CD14-positive monocyte (primary cell): ENCODE measurements around the gene TUBB. TPM values are rescaled to one million over a fixed set of nuclear protein-coding genes. Genes with fewer than 3 reads are reported as not detected.

Source experiments
- DNase-seq, 3 donors: peaks; one replicate each; pipeline ENCODE4 v3.0.0-alpha.2; 2011 to 2022
- H2AFZ ChIP-seq: 2 replicates; pipeline ENCODE4 v1.6.0; 2012; ENCODE audit warnings: mild to moderate bottlenecking, low read depth, low read length, inconsistent platforms; ENCODE audit not compliant: insufficient read depth, poor library complexity, severe bottlenecking
- H3K27ac ChIP-seq, 2 donors: 1 replicate in 1 of 2; 2 replicates in 1 of 2; pipeline ENCODE4 v1.5.1; 2012 to 2013; ENCODE audit warnings: low read length in 2 of 2, control low read depth in 1 of 2, inconsistent platforms in 1 of 2, low read depth in 1 of 2, mild to moderate bottlenecking in 1 of 2
- H3K27me3 ChIP-seq, 2 donors: one replicate each; pipeline versions ENCODE4 v1.6.0 to v1.6.1; 2011 to 2013; ENCODE audit warnings: low read length in 2 of 2; ENCODE audit not compliant: control insufficient read depth in 2 of 2, insufficient read depth in 2 of 2
- H3K36me3 ChIP-seq, 2 donors: replicated peaks in 1 of 2; 1 replicate in 1 of 2; 2 replicates in 1 of 2; pipeline versions ENCODE4 v1.5.1 to v1.6.1; 2012 to 2013; ENCODE audit warnings: low read length in 2 of 2, control low read depth in 1 of 2, inconsistent platforms in 1 of 2, mild to moderate bottlenecking in 1 of 2; ENCODE audit not compliant: insufficient read depth in 2 of 2, control insufficient read depth in 1 of 2
- H3K4me1 ChIP-seq, 2 donors: 1 replicate in 1 of 2; 2 replicates in 1 of 2; pipeline versions ENCODE4 v1.5.1 to v1.6.1; 2012 to 2013; ENCODE audit warnings: low read length in 2 of 2, control low read depth in 1 of 2, inconsistent platforms in 1 of 2, mild to moderate bottlenecking in 1 of 2, moderate library complexity in 1 of 2; ENCODE audit not compliant: insufficient read depth in 2 of 2, control insufficient read depth in 1 of 2
- H3K4me2 ChIP-seq: replicated peaks from 2 replicates; pipeline ENCODE3; 2012; ENCODE audit warnings: low read length, moderate library complexity, mild to moderate bottlenecking; ENCODE audit not compliant: poor library complexity, severe bottlenecking; ENCODE audit errors: extremely low read depth
- H3K4me3 ChIP-seq, 3 experiments: fragments of 200-600 bp in 1 of 3; sonication (generic) in 1 of 3; replicated peaks in 1 of 3; 1 replicate in 2 of 3; 2 replicates in 1 of 3; pipeline ENCODE4 v1.5.1; 2011 to 2013; ENCODE audit warnings: low read length in 3 of 3, mild to moderate bottlenecking in 3 of 3, control low read depth in 2 of 3, low read depth in 2 of 3, inconsistent platforms in 1 of 3, moderate library complexity in 1 of 3
- H3K79me2 ChIP-seq: 2 replicates; pipeline ENCODE4 v1.6.0; 2012; ENCODE audit warnings: mild to moderate bottlenecking, control low read depth, inconsistent platforms, low read length, moderate library complexity; ENCODE audit not compliant: insufficient read depth
- H3K9ac ChIP-seq: 2 replicates; pipeline ENCODE4 v1.6.0; 2017; ENCODE audit warnings: low read length, mild to moderate bottlenecking; ENCODE audit not compliant: insufficient read depth, poor library complexity, severe bottlenecking
- H3K9me3 ChIP-seq, 2 donors: replicated peaks in 1 of 2; 1 replicate in 1 of 2; 2 replicates in 1 of 2; pipeline versions ENCODE4 v1.5.1 to v1.6.1; 2012 to 2013; ENCODE audit warnings: low read length in 2 of 2, control low read depth in 1 of 2; ENCODE audit not compliant: control insufficient read depth in 1 of 2, insufficient read depth in 1 of 2
- H4K20me1 ChIP-seq: 2 replicates; pipeline ENCODE4 v1.6.0; 2012; ENCODE audit warnings: mild to moderate bottlenecking, low read length, control low read depth, moderate library complexity; ENCODE audit not compliant: insufficient read depth
- H3K27ac Mint-ChIP-seq, 7 donors: one replicate each; pipeline ENCODE4 v1.8.0; 2020; ENCODE audit warnings: mild to moderate bottlenecking in 7 of 7, mixed read lengths in 7 of 7, moderate library complexity in 6 of 7, inconsistent platforms in 2 of 7
- H3K27me3 Mint-ChIP-seq, 3 donors: one replicate each; pipeline ENCODE4 v1.8.0; 2021 to 2022; ENCODE audit warnings: low read depth in 3 of 3, mild to moderate bottlenecking in 3 of 3, mixed read lengths in 3 of 3, moderate library complexity in 3 of 3, inconsistent platforms in 1 of 3
- H3K36me3 Mint-ChIP-seq, 2 donors: one replicate each; pipeline ENCODE4 v1.8.0; 2020; ENCODE audit warnings: mixed read lengths in 2 of 2, inconsistent platforms in 1 of 2, mild to moderate bottlenecking in 1 of 2
- H3K4me1 Mint-ChIP-seq: one replicate; pipeline ENCODE4 v1.8.0; 2020; ENCODE audit warnings: mild to moderate bottlenecking, mixed read lengths
- H3K4me3 Mint-ChIP-seq, 2 donors: one replicate each; pipeline ENCODE4 v1.8.0; 2020; ENCODE audit warnings: mild to moderate bottlenecking in 2 of 2, mixed read lengths in 2 of 2, moderate library complexity in 1 of 2
- H3K9me3 Mint-ChIP-seq, 7 donors: one replicate each; pipeline ENCODE4 v1.8.0; 2020 to 2022; ENCODE audit warnings: mixed read lengths in 7 of 7, mild to moderate bottlenecking in 6 of 7, moderate library complexity in 6 of 7, inconsistent platforms in 2 of 7
- WGBS: methylation state at CpG from one replicate; pipeline ENCODE4 v1.1.5; 2013; ENCODE audit warnings: missing lambda C conversion rate; ENCODE audit not compliant: insufficient coverage; 5-methylcytosine and 5-hydroxymethylcytosine counted together
- intact Hi-C, 2 donors: fragments of 100-400 bp; cut with micrococcal nuclease; formaldehyde crosslinking; loops; one replicate each; pipeline versions ENCODE4 v1.15.0 to v1.15.1; 2023
- polyA plus RNA-seq, 3 donors: library from polyadenylated mRNA; depleted of rRNA in 1 of 3; unstranded in 2 of 3; stranded (reverse) in 1 of 3; fragments of 300-500 nt in 2 of 3; fragments of >200 nt in 1 of 3; fragmentation: Illumina TruSeq in 2 of 3; gene quantifications; 1 replicate in 2 of 3; 2 replicates in 1 of 3; pipeline ENCODE4 v1.2.3, GENCODE V29; 2012 to 2021
- TF ChIP-seq, protein P1 (sequence below): fragments of 200-600 bp; IDR thresholded peaks from one replicate; pipeline ENCODE4 v1.8.0; 2022; ENCODE audit warnings: antibody characterized with exemption, mild to moderate bottlenecking

TUBB gene
- polyA plus RNA-seq, 3 donors: 48.4 to 130 (median 57.0) TPM

DNA sequence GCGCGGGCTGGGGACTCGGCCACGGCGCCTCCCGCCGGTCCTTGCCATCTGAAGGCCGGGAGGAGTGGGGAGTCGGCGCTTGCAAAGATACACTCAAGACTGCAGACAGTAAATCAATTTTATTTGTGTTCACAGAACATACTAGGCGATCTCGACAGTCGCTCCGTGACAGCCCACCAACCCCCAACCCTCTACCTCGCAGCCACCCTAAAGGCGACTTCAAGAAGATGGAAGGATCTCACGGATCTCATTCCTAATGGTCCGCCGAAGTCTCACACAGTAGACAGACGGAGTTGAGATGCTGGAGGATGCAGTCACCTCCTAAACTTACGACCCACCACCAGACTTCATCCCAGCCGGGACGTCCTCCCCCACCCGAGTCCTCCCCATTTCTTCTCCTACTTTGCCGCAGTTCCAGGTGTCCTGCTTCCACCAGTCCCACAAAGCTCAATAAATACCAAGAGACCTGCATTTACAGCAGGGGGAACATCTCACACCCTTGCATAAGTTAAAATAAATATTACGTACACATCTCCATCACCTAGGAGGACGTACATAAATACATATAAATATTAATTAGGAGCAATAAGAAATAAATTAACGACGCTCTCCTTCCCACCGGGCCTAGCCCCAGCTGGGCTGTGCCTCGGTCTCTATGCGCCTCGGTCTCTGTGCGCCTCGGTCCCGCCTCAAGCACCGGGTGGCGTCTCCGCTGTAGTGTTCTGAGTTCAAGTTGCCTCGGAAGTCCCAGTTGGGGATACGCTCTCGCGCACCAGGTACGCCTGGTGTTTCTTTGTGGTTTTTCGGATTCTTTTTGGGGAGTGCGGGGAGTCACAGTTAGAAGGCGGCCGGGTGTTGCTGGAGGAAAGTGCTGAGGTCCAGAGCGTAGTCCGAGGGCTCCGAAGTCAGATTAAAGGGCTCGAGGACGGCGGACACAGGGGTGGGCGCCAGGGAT is 23.2 kb downstream of the TUBB start:
- WGBS: 2% methylated on average over 39 of the region's 55 CpGs
- no peaks in the 10 kb centered on the region for H3K9me3 ChIP-seq
- peaks cover 19 to 27% of the 10 kb centered on the region in 2 donors for H3K36me3 ChIP-seq
- peak overlapping the region; percentile 84 for H3K9ac ChIP-seq
- H3K9me3 Mint-ChIP-seq: peaks cover 0 to 3% (median 0%) of the 10 kb centered on the region in 7 donors
- H3K27ac Mint-ChIP-seq: peak overlapping the region; percentile 94 to 99 (median 97)
- DNase-seq: peak in 2 of 3 donors; percentile 26 to 59
- H4K20me1 ChIP-seq: peaks cover 46% of the 10 kb centered on the region
- intact Hi-C loops: loop anchor here (2.0 to 10.0 kb wide), 7 partner anchors 34 to 341 kb away; partner anchors contain the start of genes MRPS18B (in 1 of the 2) and PPP1R10 (in 1 of the 2)
- peak overlapping the region; percentile 64 to 87 for H3K27ac ChIP-seq
- H3K4me3 Mint-ChIP-seq: peak overlapping the region; percentile 99
- H3K79me2 ChIP-seq: peaks cover 43% of the 10 kb centered on the region
- H3K4me1 Mint-ChIP-seq: peaks cover 42% of the 10 kb centered on the region
- peak overlapping the region; percentile 96 for H3K4me2 ChIP-seq
- TF ChIP-seq, protein P1, sequence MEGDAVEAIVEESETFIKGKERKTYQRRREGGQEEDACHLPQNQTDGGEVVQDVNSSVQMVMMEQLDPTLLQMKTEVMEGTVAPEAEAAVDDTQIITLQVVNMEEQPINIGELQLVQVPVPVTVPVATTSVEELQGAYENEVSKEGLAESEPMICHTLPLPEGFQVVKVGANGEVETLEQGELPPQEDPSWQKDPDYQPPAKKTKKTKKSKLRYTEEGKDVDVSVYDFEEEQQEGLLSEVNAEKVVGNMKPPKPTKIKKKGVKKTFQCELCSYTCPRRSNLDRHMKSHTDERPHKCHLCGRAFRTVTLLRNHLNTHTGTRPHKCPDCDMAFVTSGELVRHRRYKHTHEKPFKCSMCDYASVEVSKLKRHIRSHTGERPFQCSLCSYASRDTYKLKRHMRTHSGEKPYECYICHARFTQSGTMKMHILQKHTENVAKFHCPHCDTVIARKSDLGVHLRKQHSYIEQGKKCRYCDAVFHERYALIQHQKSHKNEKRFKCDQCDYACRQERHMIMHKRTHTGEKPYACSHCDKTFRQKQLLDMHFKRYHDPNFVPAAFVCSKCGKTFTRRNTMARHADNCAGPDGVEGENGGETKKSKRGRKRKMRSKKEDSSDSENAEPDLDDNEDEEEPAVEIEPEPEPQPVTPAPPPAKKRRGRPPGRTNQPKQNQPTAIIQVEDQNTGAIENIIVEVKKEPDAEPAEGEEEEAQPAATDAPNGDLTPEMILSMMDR: no peak
- peaks cover 33 to 36% of the 10 kb centered on the region in 2 donors for H3K36me3 Mint-ChIP-seq
- peaks cover 6 to 12% (median 7%) of the 10 kb centered on the region in 3 donors for H3K27me3 Mint-ChIP-seq
- peaks cover 18 to 40% of the 10 kb centered on the region in 2 donors for H3K4me1 ChIP-seq
- peak overlapping the region; percentile 82 to 97 (median 90) for H3K4me3 ChIP-seq
- peak overlapping the region; percentile 64 for H2AFZ ChIP-seq
- H3K27me3 ChIP-seq: peaks cover 0 to 4% of the 10 kb centered on the region in 2 donors

DNA sequence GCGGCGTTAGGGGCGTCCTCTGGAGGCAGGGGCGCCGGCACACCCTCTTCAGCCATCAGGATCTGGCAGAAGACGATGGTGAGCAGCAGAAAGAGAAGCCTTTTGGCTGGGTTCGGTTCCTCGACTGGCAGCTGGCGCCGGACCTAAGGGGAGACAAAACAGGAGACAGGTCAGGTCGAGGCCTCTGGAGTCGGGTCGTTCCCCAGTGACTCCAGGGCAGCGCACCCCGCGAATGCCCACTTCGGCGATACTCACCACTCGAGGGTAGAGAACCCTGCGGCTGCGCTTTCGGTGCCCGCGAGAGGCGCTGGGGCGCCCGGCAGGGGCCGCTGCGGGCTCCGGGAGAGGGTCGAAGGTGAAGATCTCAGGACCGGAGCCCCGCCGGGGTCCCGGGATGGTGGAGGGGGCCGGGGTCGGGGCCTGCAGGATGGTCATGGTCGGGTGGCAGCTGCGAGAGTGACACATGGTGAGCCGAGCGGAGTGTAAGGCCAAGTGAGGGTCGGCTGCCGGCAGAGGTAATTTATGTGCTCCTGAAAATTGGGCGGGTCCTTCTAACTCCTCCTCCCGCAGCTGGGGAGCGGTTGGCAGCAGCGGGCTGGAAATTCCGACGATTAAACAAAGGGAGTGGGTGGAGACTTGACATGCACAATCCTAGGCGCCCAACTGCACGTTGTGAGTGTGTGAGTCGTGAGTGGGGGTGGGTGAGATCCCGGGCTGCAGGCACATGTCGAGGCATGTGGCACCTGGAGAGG is 24.1 kb downstream of the TUBB start, which contains the start of gene IER3:
Gene IER3 (minus strand): TSS at position 494 of the 752 bp plus-strand sequence. CDS start 29 bp downstream, at position 465.
- peaks cover 25 to 28% of the 10 kb centered on the region in 2 donors for H3K36me3 Mint-ChIP-seq
- Histone ChIP-seq H3K9ac (peak within 1 kb of the TSS; percentile 84), H3K4me2 (peak within 1 kb of the TSS; percentile 96), H3K4me3 (peak within 1 kb of the TSS; percentile 82 to 97 (median 90)), H4K20me1 (peaks cover 38% of the 10 kb centered on the region), H2AFZ (peak within 1 kb of the TSS; percentile 64), H3K36me3 (peaks cover 12 to 19% of the 10 kb centered on the region in 2 donors), H3K27me3 (peaks cover 0 to 4% of the 10 kb centered on the region in 2 donors), H3K27ac (peak within 1 kb of the TSS; percentile 64 to 87), H3K4me1 (peaks cover 18 to 33% of the 10 kb centered on the region in 2 donors), H3K79me2 (peaks cover 43% of the 10 kb centered on the region), H3K9me3 (no peaks in the 10 kb centered on the region)
- H3K4me3 Mint-ChIP-seq: peak within 1 kb of the TSS; percentile 99
- peaks cover 7 to 12% (median 10%) of the 10 kb centered on the region in 3 donors for H3K27me3 Mint-ChIP-seq
- peaks cover 36% of the 10 kb centered on the region for H3K4me1 Mint-ChIP-seq
- H3K27ac Mint-ChIP-seq: peak within 1 kb of the TSS; percentile 94 to 99 (median 97)
- peak; percentile 82 to 99 (median 92) for DNase-seq
- TF ChIP-seq, protein P1: peak; percentile 64
- H3K9me3 Mint-ChIP-seq: peaks cover 0 to 3% (median 0%) of the 10 kb centered on the region in 7 donors
- WGBS: under 1% methylated on average over 53 of the region's 54 CpGs
- intact Hi-C loops: loop anchor here (5.0 to 10.0 kb wide), 5 partner anchors 33 to 341 kb away; partner anchors contain the start of genes MRPS18B (in 1 of the 2) and PPP1R10 (in 1 of the 2)
